Gastroesophageal sphincter (tissue), 4 donors: Measurements from ENCODE around the gene FBLIM1. TPM values are rescaled to one million over a fixed set of nuclear protein-coding genes. Genes with fewer than 3 reads are reported as not detected.

ENCODE experiments used
- ATAC-seq: fragments of 150-250 bp; one replicate; pipeline ENCODE4 v1.9.1; 2016; ENCODE audit warnings: mild to moderate bottlenecking, moderate library complexity
- H3K27ac ChIP-seq, 4 donors: fragments of 200-600 bp; sonication (generic) in 3 of 4; 1 replicate in 3 of 4; 2 replicates in 1 of 4; pipeline ENCODE4 v1.5.1; 2016 to 2019
- H3K27me3 ChIP-seq: fragments of 200-600 bp; sonication (generic); one replicate; pipeline ENCODE4 v1.5.1; 2019
- H3K36me3 ChIP-seq, 2 donors: fragments of 200-600 bp; sonication (generic); one replicate each; pipeline ENCODE4 v1.5.1; 2019; ENCODE audit warnings: control low read depth in 1 of 2
- H3K4me1 ChIP-seq, 3 donors: fragments of 200-600 bp; sonication (generic); 1 replicate in 2 of 3; 2 replicates in 1 of 3; pipeline ENCODE4 v1.5.1; 2016 to 2019; ENCODE audit warnings: control low read depth in 2 of 3
- H3K4me3 ChIP-seq, 2 donors: fragments of 200-600 bp; sonication (generic); one replicate each; pipeline ENCODE4 v1.5.1; 2019; ENCODE audit warnings: mild to moderate bottlenecking in 1 of 2, moderate library complexity in 1 of 2
- H3K9me3 ChIP-seq, 3 donors: fragments of 200-600 bp; sonication (generic); one replicate each; pipeline ENCODE4 v1.5.1; 2017 to 2019; ENCODE audit warnings: control low read depth in 2 of 3
- EP300 ChIP-seq: sonication (generic); formaldehyde crosslinking; IDR thresholded peaks from one replicate; pipeline ENCODE4 v1.6.1; 2017; ENCODE audit warnings: antibody characterized with exemption, mild to moderate bottlenecking
- POLR2A ChIP-seq, 2 donors: fragments of 450-650 bp; IDR thresholded peaks; one replicate each; pipeline ENCODE4 v1.6.1; 2017; ENCODE audit warnings: antibody characterized with exemption in 2 of 2, mild to moderate bottlenecking in 2 of 2, moderate library complexity in 1 of 2
- POLR2AphosphoS5 ChIP-seq: sonication (generic); formaldehyde crosslinking; IDR thresholded peaks from one replicate; pipeline ENCODE4 v1.6.1; 2017; ENCODE audit warnings: antibody characterized with exemption
- WGBS, 2 donors: methylation state at CpG; one replicate each; pipeline ENCODE4 v1.1.5; 2018; ENCODE audit warnings: low coverage in 1 of 2; 5-methylcytosine and 5-hydroxymethylcytosine counted together
- total RNA-seq, 4 donors: library from RNA; depleted of rRNA; stranded (reverse); fragments of >200 nt; gene quantifications; one replicate each; pipeline ENCODE4 v1.1.0, GENCODE V29; 2016
- TF ChIP-seq, protein P1 (sequence below), 4 experiments: fragments of 200-600 bp in 2 of 4; fragments of 450-650 bp in 2 of 4; sonication (generic) in 1 of 4; IDR thresholded peaks; one replicate each; pipeline ENCODE4 v1.5.1; 2017 to 2019; ENCODE audit warnings: antibody characterized with exemption in 4 of 4, mild to moderate bottlenecking in 2 of 4, moderate library complexity in 2 of 4

Gene FBLIM1
- total RNA-seq, 4 donors from 2014 or later, result 40.4 to 106 (median 47.0) TPM

GRCh38 chr1:15830258-15830657, 71.7 kb downstream of the FBLIM1 start:
- ATAC-seq, result no peak
- no peak for TF ChIP-seq POLR2AphosphoS5
- TF ChIP-seq, protein P1, sequence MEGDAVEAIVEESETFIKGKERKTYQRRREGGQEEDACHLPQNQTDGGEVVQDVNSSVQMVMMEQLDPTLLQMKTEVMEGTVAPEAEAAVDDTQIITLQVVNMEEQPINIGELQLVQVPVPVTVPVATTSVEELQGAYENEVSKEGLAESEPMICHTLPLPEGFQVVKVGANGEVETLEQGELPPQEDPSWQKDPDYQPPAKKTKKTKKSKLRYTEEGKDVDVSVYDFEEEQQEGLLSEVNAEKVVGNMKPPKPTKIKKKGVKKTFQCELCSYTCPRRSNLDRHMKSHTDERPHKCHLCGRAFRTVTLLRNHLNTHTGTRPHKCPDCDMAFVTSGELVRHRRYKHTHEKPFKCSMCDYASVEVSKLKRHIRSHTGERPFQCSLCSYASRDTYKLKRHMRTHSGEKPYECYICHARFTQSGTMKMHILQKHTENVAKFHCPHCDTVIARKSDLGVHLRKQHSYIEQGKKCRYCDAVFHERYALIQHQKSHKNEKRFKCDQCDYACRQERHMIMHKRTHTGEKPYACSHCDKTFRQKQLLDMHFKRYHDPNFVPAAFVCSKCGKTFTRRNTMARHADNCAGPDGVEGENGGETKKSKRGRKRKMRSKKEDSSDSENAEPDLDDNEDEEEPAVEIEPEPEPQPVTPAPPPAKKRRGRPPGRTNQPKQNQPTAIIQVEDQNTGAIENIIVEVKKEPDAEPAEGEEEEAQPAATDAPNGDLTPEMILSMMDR (IDR thresholded peaks at IDR 0.05), result no peak
- TF ChIP-seq EP300, result no peak
- no peak for TF ChIP-seq POLR2A (IDR thresholded peaks at IDR 0.05)
- Histone ChIP-seq H3K9me3 (no peaks in the 10 kb centered on the region), H3K36me3 (no peaks in the 10 kb centered on the region), H3K4me1 (peaks cover 0 to 44% (median 4%) of the 10 kb centered on the region in 3 donors), H3K27me3 (no peaks in the 10 kb centered on the region), H3K4me3 (no peak overlapping the region), H3K27ac (peak overlapping the region in 1 of 4 donors; percentile 100)
- WGBS, 2 donors, result 44 to 90% methylated on average over 1 of the region's 1 CpG

DNA sequence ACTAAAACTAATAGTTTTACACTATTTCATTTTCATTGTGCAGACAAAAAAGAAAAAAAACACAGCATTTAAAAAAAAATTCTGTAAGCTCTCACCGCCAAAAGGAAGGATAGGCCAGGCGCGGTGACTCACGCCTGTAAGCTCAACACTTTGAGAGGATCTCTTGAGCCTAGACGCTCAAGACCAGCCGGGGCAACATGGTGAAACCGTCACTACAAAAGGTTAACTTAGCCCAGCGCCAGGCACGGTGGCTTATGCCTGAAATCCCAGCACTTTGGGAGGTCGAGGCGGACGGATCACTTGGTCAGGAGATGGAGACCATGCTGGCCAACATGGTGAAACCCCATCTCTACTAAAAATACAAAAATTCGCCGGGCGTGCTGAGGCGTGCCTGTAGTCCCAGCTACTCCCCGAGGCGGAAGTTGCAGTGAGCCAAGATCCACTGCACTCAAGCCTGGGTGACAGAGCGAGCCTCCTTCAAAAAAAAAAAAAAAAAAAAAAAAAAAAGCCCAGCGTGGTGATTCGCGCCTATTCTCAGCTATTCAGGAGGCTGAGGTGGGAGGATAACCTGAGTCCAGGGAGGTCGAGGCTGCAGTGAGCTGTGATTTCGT, 74.6 kb downstream of the FBLIM1 start:
- no peak for ATAC-seq
- Histone ChIP-seq H3K9me3 (no peaks in the 10 kb centered on the region), H3K36me3 (no peaks in the 10 kb centered on the region), H3K4me1 (peaks cover 0 to 45% (median 4%) of the 10 kb centered on the region in 3 donors), H3K27ac (peak overlapping the region; percentile 71 to 100 (median 98)), H3K4me3 (peak overlapping the region in 1 of 2 donors; percentile 90), H3K27me3 (no peaks in the 10 kb centered on the region)
- TF ChIP-seq EP300, result no peak
- no peak for TF ChIP-seq POLR2AphosphoS5
- TF ChIP-seq, protein P1 (IDR thresholded peaks at IDR 0.05), result no peak
- no peak for TF ChIP-seq POLR2A (IDR thresholded peaks at IDR 0.05)
- 48 to 77% methylated on average over 14 of the region's 24 CpGs for WGBS, 2 donors

- H3K27me3 ChIP-seq, result no peaks in the 10 kb centered on the region
- H3K4me3 ChIP-seq, result peak overlapping the region; percentile 63 to 90
- H3K36me3 ChIP-seq, result no peaks in the 10 kb centered on the region
- no peaks in the 10 kb centered on the region for H3K9me3 ChIP-seq
- TF ChIP-seq, protein P1 (IDR thresholded peaks at IDR 0.05), result no peak
- TF ChIP-seq POLR2A (IDR thresholded peaks at IDR 0.05), result no peak
- peak; percentile 13 for TF ChIP-seq POLR2AphosphoS5
- no peak for TF ChIP-seq EP300
- 1% methylated on average over 10 of the region's 10 CpGs for WGBS, 2 donors
- no peak for ATAC-seq
- peaks cover 0 to 45% (median 4%) of the 10 kb centered on the region in 3 donors for H3K4me1 ChIP-seq
- peak overlapping the region; percentile 95 to 100 (median 100) for H3K27ac ChIP-seq
Measured at GRCh38 chr1:15833842-15834405, 75.3 kb downstream of the FBLIM1 start.

- Histone ChIP-seq H3K27ac (peak overlapping the region; percentile 95 to 100 (median 100)), H3K36me3 (no peaks in the 10 kb centered on the region), H3K4me1 (peaks cover 0 to 45% (median 4%) of the 10 kb centered on the region in 3 donors), H3K4me3 (peak overlapping the region; percentile 63 to 90), H3K9me3 (no peaks in the 10 kb centered on the region), H3K27me3 (no peaks in the 10 kb centered on the region)
- TF ChIP-seq, protein P1 (IDR thresholded peaks at IDR 0.05), result peak in 2 of 4 experiments; percentile 7 to 15
- TF ChIP-seq POLR2A (IDR thresholded peaks at IDR 0.05), result peak; percentile 64 to 80
- TF ChIP-seq POLR2AphosphoS5, result peak; percentile 76
- no peak for TF ChIP-seq EP300
- ATAC-seq, result peak; percentile 75
- 0% methylated on average over 5 of the region's 77 CpGs for WGBS, 2 donors
Measured at GRCh38 chr1:15834406-15835204, 76.0 kb downstream of the FBLIM1 start.
